ENCODE data around the gene ZC3H8.
"Not testable (repeated sequence)": the region's sequence is repeated elsewhere in the genome, so short reads cannot be mapped to it uniquely, and the experiment has no call there.

The ZC3H8 gene

GRCh38 chr2:112254466-112255240 lies at the start of gene ZC3H8:
TSS of gene ZC3H8 (minus strand) at chr2:112255042. CDS start at chr2:112254981, 61 bp downstream.
- peak; percentile 91 to 94 for DNase-seq (ENCODE audit: low read depth in 2 of 2)

DNA sequence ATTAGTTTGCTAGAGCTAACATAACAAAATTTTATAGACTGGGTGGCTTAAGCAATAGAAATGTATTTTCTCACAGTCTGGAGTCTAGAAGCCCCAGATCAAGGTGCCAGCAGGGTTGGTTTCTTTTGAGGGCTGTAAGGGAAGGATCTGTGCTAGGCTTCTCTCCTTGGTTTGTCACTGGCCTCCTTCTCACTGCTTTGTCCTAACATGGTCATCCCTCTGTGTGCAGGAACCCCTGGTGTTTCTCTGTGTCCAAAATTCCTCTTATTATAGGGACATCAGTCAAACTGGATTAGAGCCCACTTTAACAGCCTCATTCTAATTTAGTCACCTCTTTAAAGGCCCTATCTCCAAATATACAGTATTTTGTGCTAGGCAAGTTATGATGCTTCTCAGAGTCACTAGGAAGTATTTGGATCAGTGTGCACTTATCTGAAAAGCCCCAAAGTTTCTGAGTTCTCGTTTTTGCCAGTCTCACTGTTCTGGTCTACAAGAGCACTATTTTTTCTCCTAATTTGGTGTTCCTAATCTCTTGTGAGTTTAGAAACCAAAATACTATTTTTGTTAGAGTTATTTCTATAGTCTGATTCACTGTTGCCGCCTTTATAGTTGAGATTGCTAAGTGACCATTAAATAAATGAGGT lies 49.6 kb upstream of the ZC3H8 start:
- no peak for DNase-seq (ENCODE audit: low read depth in 2 of 2)

DNA sequence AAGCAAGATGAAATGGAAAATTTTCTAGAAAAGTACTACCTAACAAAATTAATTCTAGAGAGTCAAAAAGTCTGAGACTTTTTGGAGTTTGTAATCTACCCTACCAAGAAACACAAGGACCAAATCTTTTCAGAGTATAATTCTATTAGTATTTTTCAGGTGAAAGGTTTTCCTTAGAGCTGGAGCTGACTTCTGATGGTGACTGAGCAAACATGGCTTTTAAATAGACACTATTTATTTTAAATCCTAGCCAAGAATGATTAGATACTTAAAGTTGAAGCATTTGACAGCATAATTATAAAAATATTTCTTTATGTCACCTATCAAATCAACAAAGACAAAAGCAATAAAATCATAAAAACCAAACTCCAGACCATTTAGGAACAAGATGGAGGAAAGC lies 47.1 kb upstream of the ZC3H8 start:
- DNase-seq (ENCODE audit: low read depth in 2 of 2) = no peak

DNA sequence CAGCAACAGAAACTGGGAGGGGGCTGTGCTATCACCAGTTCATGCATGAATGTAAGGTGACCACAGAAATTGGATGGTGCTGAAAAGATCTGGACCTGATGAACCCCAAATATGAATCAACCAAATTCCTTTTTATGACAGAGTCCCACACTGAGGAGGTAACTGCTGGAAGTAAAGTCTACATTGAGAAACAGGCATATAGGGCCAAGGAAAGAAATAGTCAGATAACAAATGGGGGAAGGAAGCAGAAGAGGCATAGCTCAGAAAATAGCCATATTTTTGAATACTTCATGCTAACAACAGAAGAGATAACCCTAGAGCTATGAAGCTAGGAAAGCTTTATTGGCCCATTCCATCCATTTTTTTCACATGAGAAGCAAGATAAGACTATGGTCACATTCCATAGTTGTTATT lies 46.3 kb upstream of the ZC3H8 start:
- no peak for DNase-seq (ENCODE audit: low read depth in 2 of 2)

DNA sequence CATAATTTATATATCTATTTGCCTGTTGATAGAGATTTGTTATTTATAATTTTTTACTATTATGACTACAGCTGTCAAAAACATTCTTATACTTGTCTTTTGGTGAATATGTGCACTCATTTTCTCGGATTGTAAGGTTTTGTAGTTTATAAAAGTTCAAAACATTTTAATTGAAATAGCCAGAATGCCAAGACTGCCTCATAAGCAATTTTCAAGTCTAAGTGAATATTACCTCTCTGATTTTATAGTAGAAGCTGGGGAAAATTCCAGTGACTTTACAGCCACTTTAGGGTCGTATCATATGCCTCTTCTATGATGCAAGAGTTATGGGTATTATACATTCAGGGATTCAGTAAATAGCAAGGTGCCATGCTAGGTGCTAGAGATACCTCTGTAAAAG lies 41.6 kb upstream of the ZC3H8 start:
- no peak for DNase-seq (ENCODE audit: low read depth in 2 of 2)

- DNase-seq (ENCODE audit: low read depth in 2 of 2) = no peak
Measured at GRCh38 chr2:112295407-112296078, 40.7 kb upstream of the ZC3H8 start.

GRCh38 chr2:112293636-112294401 lies 39.0 kb upstream of the ZC3H8 start:
- DNase-seq (ENCODE audit: low read depth in 2 of 2) = no peak

- DNase-seq (ENCODE audit: low read depth in 2 of 2) = no peak
Measured at GRCh38 chr2:112290648-112291047, 35.8 kb upstream of the ZC3H8 start.

DNA sequence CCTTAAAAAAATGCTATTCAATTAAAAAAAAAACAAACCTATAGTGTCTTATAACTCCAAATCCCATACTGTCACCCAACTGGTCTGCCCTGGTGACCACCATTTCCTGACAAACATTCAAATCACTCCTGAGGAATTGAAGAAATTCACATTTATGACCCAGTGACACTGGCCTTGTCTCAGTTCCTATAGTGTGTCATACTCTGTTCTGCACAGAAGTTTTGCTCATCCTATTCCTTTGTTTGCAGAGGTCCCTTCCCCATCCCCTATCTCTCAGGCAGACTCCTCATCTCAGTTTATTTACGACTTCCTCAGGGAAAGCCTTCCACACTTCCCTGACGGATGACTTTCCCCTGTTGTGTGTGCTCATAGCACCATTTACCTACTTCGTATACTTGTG lies 35.2 kb upstream of the ZC3H8 start:
- DNase-seq (ENCODE audit: low read depth in 2 of 2) = no peak

GRCh38 chr2:112283535-112283934 lies 28.7 kb upstream of the ZC3H8 start:
- DNase-seq (ENCODE audit: low read depth in 2 of 2) = not testable (repeated sequence)

GRCh38 chr2:112282066-112282465 lies 27.2 kb upstream of the ZC3H8 start:
- DNase-seq (ENCODE audit: low read depth in 2 of 2) = not testable (repeated sequence)

GRCh38 chr2:112277596-112278220 lies 22.9 kb upstream of the ZC3H8 start:
- no peak for DNase-seq (ENCODE audit: low read depth in 2 of 2)

DNA sequence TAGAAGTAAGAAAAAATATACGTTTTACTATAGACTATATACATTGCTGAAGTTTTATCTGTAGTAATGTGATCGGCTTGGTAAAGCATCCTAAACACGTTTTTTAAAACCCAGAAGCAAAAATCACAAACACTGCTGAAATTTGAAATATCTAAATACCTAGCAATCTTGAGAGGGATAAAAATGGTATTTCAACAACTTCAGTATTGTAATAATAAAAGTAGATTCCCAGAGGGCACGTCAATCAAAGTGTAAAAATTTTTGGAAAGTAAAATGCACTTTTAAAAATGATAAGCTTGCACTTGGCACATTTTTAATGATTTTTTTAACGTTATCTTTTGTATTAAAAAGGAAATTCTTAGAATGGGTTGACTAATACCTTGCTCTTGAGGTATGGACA lies 22.1 kb upstream of the ZC3H8 start:
- DNase-seq (ENCODE audit: low read depth in 2 of 2) = no peak

DNA sequence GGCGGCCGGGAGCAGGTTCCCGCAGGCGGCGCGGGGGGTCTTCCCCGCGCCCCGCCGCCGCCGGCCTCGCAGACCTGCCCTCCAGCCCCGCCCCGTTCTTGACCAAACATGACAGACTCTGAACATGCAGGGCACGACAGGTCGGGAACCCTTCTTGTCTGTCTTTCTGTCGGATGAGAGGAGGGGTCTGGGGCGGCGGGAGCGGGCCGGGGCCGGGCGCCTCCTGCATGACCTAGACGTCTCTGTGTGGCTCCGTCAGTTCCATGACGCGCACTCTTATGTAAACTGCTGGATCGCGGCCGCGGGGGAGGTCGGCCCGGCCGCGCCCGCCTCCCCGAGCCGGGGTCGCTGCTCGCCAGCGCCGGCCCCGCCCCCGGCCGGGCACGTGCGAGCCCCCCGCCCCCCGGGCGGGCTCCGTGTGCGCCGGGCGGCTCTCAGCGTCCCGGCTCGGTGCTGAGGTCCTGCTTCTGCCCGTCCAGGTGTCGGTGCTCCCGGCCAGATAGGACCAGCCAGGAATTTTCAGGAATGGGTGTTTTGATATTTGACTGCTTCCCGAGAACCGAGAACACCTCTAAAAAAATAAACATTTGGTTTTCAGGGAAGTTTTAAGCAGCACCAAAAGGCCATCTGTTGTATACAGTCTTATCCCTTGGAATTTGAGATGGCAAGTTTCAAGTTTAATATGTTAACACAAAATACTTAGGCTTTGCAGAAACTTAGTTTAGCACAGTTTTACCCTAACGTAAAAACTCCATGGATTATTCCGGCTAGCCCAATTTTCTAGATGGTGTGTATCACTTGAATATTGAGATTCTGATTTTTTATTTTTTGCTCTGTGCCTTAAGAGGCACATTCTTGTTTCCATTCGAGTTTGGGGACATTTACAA lies 21.3 kb upstream of the ZC3H8 start:
- DNase-seq (ENCODE audit: low read depth in 2 of 2) = peak; percentile 65 to 69

DNA sequence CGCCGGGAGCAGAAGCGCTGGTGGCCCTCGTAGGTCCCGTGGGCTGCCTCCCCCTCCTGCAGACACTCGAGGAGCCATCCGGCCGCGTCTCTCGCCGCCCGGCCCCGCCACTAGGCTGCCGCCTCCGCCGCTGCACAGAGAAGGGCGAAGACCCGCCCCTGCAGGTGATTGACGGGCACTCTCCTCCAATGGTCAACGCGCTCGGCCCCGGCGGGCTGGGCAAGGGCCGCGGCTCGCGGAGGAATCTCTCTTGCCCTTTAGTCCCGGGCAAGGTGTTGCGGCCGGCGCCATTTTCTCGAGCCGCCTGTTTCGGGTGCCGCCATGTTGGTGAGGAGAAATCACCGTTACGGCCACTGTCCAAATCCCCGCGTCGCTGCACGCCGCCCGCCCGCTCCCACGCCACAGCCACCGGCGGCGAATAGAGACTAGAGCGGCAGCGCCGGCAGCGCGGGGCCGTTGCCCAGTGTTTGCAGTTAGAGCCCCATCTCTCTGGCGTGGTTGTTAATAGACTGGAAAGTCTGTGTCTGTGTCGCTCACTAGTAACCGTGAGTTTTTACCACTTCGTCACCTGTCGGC lies 20.6 kb upstream of the ZC3H8 start, which contains the start of gene ZC3H6:
Gene ZC3H6, plus strand, starts transcription at position 287 of the 576 bp plus-strand sequence. CDS start 398 bp downstream, outside the sequence.
- DNase-seq (ENCODE audit: low read depth in 2 of 2) = peak; percentile 98 to 99

- DNase-seq (ENCODE audit: low read depth in 2 of 2) = no peak
Measured at GRCh38 chr2:112273349-112273748, 18.5 kb upstream of the ZC3H8 start.

DNA sequence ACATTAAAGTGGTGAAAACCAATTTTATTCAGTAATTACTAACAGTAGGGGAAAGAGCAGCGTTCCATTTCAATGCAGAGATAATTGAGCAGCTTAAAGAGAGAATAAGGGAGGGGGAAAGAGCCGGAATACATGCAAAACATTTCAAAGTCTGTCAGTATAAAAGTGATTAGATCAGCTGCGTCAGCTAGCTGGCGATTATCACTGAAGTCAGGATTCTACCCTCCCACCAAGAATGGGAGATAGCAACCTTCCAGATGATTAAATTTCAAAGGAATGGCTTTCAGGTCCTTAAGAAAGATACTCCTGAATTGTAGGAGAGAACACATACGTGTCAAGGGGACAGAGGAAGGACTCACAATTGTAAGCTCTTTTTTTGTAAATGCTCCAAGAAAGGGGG lies 17.8 kb upstream of the ZC3H8 start:
- no peak for DNase-seq (ENCODE audit: low read depth in 2 of 2)

GRCh38 chr2:112268547-112268946 lies 13.7 kb upstream of the ZC3H8 start:
- no peak for DNase-seq (ENCODE audit: low read depth in 2 of 2)

GRCh38 chr2:112262876-112263275 lies 8.0 kb upstream of the ZC3H8 start:
- DNase-seq (ENCODE audit: low read depth in 2 of 2) = no peak

- DNase-seq (ENCODE audit: low read depth in 2 of 2) = no peak
Measured at GRCh38 chr2:112260295-112260625, 5.4 kb upstream of the ZC3H8 start.
